GM20000 (cell line): Measurements from ENCODE around the gene SCN4B.

ENCODE experiments used
- DNase-seq: peaks from one replicate; pipeline ENCODE4 v3.0.0; 2012; ENCODE audit warnings: low spot score
- TF ChIP-seq, protein P1 (sequence below): IDR thresholded peaks from 2 replicates; pipeline ENCODE4 v1.5.1; 2012; ENCODE audit warnings: mild to moderate bottlenecking, control low read depth; ENCODE audit errors: extremely low read depth, missing control alignments

The SCN4B gene

DNA sequence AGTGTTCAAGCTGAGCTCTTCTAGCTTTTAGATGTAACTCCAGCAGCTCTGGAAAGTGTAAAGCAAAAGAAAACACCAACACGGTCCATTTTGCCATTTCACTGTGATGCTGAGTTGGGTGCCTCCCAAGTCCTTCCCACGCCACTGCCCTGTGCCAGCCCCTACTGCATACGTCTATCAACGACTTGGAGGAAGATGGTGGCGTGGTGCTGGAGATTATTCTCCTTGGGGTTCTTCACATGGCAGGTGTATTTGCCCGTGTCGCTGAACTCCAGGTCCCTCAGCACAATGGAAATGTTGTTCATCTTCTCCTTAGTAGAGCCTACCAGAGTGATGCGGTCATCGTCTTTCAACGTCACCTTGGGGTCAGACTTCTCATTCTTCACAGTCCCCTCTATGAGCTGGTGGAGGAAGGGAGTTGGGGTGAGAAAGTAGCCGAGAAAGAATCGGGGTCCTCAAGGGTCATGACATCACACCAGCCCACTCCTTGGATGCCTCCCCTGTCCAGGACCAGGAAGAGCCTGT lies 8.9 kb downstream of the SCN4B start:
- no peak for DNase-seq
- TF ChIP-seq, protein P1, sequence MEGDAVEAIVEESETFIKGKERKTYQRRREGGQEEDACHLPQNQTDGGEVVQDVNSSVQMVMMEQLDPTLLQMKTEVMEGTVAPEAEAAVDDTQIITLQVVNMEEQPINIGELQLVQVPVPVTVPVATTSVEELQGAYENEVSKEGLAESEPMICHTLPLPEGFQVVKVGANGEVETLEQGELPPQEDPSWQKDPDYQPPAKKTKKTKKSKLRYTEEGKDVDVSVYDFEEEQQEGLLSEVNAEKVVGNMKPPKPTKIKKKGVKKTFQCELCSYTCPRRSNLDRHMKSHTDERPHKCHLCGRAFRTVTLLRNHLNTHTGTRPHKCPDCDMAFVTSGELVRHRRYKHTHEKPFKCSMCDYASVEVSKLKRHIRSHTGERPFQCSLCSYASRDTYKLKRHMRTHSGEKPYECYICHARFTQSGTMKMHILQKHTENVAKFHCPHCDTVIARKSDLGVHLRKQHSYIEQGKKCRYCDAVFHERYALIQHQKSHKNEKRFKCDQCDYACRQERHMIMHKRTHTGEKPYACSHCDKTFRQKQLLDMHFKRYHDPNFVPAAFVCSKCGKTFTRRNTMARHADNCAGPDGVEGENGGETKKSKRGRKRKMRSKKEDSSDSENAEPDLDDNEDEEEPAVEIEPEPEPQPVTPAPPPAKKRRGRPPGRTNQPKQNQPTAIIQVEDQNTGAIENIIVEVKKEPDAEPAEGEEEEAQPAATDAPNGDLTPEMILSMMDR: no peak

DNA sequence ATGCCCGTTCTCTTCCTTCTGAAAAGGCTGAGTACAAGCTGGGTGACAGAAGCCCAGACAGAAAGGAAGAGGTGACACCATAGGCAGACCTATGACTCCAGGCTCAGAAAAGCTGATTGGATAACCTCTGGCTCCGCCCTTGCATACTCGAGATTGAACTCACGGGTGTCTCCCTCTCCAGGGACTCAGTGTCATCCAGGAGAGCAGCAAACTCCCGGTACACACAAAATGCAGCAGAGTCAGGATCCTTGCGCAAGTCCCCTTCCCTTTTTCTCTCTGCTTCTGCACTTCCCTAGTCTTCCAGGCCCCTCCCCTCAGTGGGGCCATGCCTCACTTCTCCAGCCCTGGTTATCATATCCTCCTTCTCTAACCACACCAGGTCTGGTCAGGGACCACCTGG lies 9.8 kb downstream of the SCN4B start:
- TF ChIP-seq, protein P1: no peak
- DNase-seq: no peak

DNA sequence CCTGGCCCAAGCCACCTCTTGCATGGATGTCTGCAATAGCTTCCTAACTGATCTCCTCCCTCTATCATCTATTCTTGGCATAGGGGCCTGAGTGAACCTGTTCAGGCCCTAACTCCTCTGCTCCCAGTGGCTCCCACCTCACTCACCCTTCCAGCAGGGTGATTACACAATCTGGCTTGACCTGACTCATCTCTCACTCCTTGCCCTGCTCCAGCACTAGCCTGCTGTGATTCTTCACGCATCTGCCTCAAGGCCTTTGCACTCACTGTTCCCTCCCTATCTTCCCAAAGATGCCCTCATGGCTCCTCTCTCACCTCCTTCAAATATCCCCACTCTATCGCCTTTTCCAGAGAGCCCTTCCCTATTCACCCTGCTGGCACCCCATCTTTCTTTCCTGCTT lies 10.5 kb downstream of the SCN4B start:
- no peak for DNase-seq
- TF ChIP-seq, protein P1: no peak

DNA sequence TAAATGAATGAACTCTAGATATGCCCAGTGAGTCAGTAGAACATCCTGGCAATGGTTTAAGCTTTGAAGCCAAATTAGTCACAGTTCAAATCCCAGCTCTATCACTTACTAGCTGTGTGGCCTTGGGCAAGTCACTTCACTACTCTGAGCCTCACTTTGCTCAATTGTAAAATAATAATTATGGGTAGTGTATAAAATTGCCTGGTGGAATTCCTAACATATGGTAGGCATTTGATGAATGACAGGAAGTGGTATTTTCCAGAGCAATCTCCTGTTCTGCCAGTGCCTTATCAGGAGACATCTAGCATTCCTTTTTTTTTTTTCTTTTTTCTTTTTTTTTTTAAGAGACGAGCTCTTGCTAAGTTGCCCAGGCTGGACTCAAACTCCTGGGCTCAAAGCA lies 13.0 kb downstream of the SCN4B start:
- no peak for DNase-seq
- TF ChIP-seq, protein P1: no peak

DNA sequence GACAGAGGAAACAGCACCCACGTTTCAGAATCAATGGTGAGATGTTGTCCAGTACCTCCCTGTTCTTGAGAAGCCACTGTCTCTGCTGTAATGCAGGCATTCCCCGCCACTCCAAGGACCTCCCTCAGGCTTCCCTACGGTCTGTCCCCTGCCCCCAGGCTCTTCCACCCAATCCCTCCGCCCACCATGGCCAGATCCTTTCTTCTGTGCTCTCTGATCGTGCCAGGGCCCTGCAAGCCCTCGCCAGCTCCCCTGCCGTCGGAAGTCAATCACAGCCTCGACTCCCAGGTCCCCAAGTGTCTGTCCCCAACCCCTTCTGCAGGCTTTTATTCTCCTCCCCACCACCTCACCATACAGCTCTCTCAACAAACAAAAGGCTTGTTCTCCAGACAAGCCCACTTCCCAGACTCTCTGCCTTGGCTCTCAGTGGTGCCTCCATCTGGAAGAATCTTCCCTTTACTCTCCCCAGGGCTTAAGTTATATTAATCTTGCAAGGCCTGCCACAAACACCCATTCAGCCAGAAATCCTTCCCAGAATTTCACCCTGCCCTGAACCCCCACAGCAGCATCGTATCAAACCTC lies 13.7 kb downstream of the SCN4B start:
- no peak for DNase-seq
- TF ChIP-seq, protein P1: no peak

DNA sequence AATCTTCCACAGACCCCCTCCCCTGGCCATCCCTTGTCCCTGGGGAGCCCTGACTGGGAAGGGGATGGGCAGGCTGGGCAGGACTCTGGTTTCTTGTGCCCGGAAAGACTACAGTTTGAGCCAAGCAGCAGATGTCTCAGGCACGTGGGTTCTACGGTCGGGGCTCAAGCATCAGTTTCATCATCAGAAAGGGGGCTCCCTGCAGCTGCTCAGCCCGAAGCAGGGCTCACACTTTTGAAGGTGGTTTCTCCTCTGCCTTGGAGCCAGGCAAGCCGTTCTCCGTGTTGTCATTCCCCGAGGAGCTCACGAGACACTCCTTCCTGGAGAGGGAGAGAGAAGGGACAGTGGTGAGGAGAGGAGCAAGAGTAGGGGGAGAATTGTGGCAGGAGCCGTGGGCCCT lies 15.8 kb downstream of the SCN4B start:
- TF ChIP-seq, protein P1: no peak
- DNase-seq: no peak

DNA sequence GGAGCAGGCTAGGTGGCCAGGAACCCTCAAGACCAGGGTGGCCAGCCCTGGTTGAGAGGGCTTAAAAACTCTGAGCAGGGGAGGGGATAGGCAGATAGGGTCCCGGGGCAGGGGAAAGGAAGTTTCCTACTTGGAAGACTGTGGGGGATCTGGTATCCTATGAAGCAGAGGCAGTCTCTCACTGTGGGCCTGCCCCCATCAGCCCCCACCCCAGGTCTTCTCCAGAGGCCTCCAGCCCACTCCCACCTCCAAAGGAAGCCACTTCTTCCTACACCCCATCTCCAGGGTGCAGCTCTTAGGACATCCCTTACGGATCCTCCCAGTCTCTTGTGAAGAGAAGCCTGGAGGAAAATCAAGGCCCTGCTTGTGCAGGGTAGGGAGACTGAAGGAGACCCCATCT lies 16.3 kb downstream of the SCN4B start:
- TF ChIP-seq, protein P1: no peak

More for the DNA sequence above, 16.3 kb downstream of the SCN4B start:
- no peak for DNase-seq
